ENCODE measurements around the gene NBAS. TPM values are rescaled to one million over a fixed set of nuclear protein-coding genes. Genes with fewer than 3 reads are reported as not detected.
A peak's percentile ranks its signal among the peaks of the same experiment; 100 is the strongest.

The NBAS gene
- total and polyA plus RNA-seq, 2 of the 4 experiments (the other 2 are of a cell fraction): 22.3 to 105 TPM

DNA sequence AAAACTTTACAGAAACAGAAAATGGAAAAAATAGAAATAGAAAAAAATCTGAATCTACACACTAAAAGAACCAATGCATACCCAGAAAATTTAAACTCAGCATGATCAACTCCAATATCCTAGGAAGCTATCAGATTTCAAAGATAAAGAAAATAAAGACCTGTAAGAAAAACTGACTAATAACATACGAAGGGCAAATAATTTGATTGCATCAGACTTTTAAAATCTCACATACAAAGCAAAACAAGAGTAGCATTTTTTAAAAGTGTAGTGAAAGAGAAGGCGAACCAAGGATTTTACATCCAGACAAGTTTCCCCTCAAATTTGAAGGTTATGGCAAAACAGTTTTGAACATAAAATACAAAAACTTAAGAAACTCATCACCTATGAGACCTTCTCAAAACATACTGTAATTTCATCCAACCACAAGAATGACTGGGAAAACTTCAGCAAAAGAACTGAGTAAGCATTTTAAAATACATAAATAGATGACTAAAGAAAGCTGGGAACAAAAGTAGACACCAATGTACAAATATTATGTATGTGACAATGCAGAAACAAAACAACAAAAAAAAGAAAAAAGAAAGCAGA, 54.8 kb downstream of the NBAS start:
- Histone ChIP-seq H3K4me1 (ENCODE audit: control insufficient read depth, insufficient read depth, low read length) (peaks cover 3% of the 10 kb centered on the region; the same call in 1 of the 2 replicates), H3K36me3 (ENCODE audit: control insufficient read depth, insufficient read depth, low read length) (peaks cover 13% of the 10 kb centered on the region), H3K14ac (replicated peaks; ENCODE audit: low read depth, low read length) (no peak overlapping the region), H3K27ac (ENCODE audit: insufficient read depth, low read length) (no peak overlapping the region), H4K8ac (ENCODE audit: low read depth in 2 of 2, low read length in 2 of 2) (no peak overlapping the region), H4K91ac (ENCODE audit: insufficient read depth, low read depth, low read length) (no peak overlapping the region), H3K27me3 (ENCODE audit: control insufficient read depth, insufficient read depth, low read length) (no peaks in the 10 kb centered on the region), H2AK9ac (replicated peaks; ENCODE audit: low read depth, low read length, poor library complexity) (no peak overlapping the region), H3K4me2 (ENCODE audit: low read depth, low read length) (no peak overlapping the region), H3K9ac (ENCODE audit: low read depth, low read length) (no peak overlapping the region), H2AK5ac (ENCODE audit: low read depth, low read length) (no peak overlapping the region), H3K56ac (ENCODE audit: extremely low read depth, insufficient read depth, low read length) (no peak overlapping the region), H4K20me1 (ENCODE audit: insufficient read depth, low read length) (no peaks in the 10 kb centered on the region), H3K9me1 (ENCODE audit: insufficient read depth, low read length) (no peaks in the 10 kb centered on the region), H3K23ac (ENCODE audit: low read depth, low read length) (no peak overlapping the region), H2BK5ac (ENCODE audit: low read depth, low read length, poor library complexity, severe bottlenecking) (no peak overlapping the region), H2BK120ac (ENCODE audit: low read depth, low read length) (no peak overlapping the region), H2BK15ac (ENCODE audit: low read depth, low read length) (no peak overlapping the region), H2BK20ac (ENCODE audit: low read depth, low read length) (no peak overlapping the region), H3K4me3 (ENCODE audit: insufficient read depth, low read depth, low read length) (no peak overlapping the region), H2AFZ (replicated peaks; ENCODE audit: low read length, poor library complexity) (no peak overlapping the region), H3K4ac (ENCODE audit: low read depth, low read length) (no peak overlapping the region), H3K79me1 (ENCODE audit: low read depth in 1 of 2, low read length in 2 of 2) (peaks cover 8% of the 10 kb centered on the region in 2 experiments; a peak in 3 of 4 replicates), H3K18ac (ENCODE audit: low read depth, low read length) (no peak overlapping the region), H4K5ac (ENCODE audit: low read depth, low read length) (no peak overlapping the region), H3K9me3 (ENCODE audit: control insufficient read depth, insufficient read depth, low read length) (no peaks in the 10 kb centered on the region)
- TF ChIP-seq, protein P1, sequence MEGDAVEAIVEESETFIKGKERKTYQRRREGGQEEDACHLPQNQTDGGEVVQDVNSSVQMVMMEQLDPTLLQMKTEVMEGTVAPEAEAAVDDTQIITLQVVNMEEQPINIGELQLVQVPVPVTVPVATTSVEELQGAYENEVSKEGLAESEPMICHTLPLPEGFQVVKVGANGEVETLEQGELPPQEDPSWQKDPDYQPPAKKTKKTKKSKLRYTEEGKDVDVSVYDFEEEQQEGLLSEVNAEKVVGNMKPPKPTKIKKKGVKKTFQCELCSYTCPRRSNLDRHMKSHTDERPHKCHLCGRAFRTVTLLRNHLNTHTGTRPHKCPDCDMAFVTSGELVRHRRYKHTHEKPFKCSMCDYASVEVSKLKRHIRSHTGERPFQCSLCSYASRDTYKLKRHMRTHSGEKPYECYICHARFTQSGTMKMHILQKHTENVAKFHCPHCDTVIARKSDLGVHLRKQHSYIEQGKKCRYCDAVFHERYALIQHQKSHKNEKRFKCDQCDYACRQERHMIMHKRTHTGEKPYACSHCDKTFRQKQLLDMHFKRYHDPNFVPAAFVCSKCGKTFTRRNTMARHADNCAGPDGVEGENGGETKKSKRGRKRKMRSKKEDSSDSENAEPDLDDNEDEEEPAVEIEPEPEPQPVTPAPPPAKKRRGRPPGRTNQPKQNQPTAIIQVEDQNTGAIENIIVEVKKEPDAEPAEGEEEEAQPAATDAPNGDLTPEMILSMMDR (conservative IDR thresholded peaks at IDR 0.05; ENCODE audit: low read depth, low read length): no peak
- TF ChIP-seq, protein P2, sequence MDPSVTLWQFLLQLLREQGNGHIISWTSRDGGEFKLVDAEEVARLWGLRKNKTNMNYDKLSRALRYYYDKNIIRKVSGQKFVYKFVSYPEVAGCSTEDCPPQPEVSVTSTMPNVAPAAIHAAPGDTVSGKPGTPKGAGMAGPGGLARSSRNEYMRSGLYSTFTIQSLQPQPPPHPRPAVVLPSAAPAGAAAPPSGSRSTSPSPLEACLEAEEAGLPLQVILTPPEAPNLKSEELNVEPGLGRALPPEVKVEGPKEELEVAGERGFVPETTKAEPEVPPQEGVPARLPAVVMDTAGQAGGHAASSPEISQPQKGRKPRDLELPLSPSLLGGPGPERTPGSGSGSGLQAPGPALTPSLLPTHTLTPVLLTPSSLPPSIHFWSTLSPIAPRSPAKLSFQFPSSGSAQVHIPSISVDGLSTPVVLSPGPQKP (IDR thresholded peaks at IDR 0.05; ENCODE audit: borderline replicate concordance, low read depth, low read length): no peak
- TF ChIP-seq RFX5 (IDR thresholded peaks at IDR 0.05; ENCODE audit: low read depth, low read length) (no peak), BHLHE40 (IDR thresholded peaks at IDR 0.05; ENCODE audit: low read depth, low read length) (no peak), SMC3 (IDR thresholded peaks at IDR 0.05; ENCODE audit: low read depth, low read length) (no peak), FOS (IDR thresholded peaks at IDR 0.05; ENCODE audit: low read depth, low read length) (no peak), MAZ (IDR thresholded peaks at IDR 0.05; ENCODE audit: borderline replicate concordance, low read depth, low read length) (no peak), RAD21 (IDR thresholded peaks at IDR 0.05; ENCODE audit: low read length) (no peak), RCOR1 (IDR thresholded peaks at IDR 0.05; ENCODE audit: insufficient replicate concordance, low read length) (no peak), MAFK (IDR thresholded peaks at IDR 0.05; ENCODE audit: low read depth, low read length) (peak; percentile 93), CHD1 (IDR thresholded peaks at IDR 0.05; ENCODE audit: low read depth, low read length) (no peak), NFE2L2 (IDR thresholded peaks at IDR 0.05; ENCODE audit: low read depth, low read length) (no peak), MXI1 (IDR thresholded peaks at IDR 0.05; ENCODE audit: borderline replicate concordance, low read depth, low read length) (no peak), CEBPB (IDR thresholded peaks at IDR 0.05; ENCODE audit: low read depth, low read length) (peak; percentile 70)
- TF ChIP-seq, protein P3, sequence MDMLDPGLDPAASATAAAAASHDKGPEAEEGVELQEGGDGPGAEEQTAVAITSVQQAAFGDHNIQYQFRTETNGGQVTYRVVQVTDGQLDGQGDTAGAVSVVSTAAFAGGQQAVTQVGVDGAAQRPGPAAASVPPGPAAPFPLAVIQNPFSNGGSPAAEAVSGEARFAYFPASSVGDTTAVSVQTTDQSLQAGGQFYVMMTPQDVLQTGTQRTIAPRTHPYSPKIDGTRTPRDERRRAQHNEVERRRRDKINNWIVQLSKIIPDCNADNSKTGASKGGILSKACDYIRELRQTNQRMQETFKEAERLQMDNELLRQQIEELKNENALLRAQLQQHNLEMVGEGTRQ (IDR thresholded peaks at IDR 0.05; ENCODE audit: low read depth, low read length): no peak
- in situ Hi-C loops (cut with MboI; ENCODE audit: low sequenced_read_pairs): no loop called here
- WGBS, 2 experiments (ENCODE audit: extremely low coverage in 2 of 2, insufficient read length in 1 of 2): no CpG with 5 or more reads among the region's 2 CpGs
- BruUV-seq (replicated peaks): no TSS peak
- DNase-seq (peak; percentile 50), ATAC-seq (ENCODE audit: low read depth) (peak; percentile 32)
- intact Hi-C loops (cut with micrococcal nuclease): no loop called here
- dilution Hi-C loops (cut with HindIII; ENCODE audit: low sequenced_read_pairs, unreplicated experiment): no loop called here
- ChIA-PET POLR2A (ENCODE audit: unreplicated experiment) (no interaction called here), CTCF (interaction anchor here (0.5 to 0.8 kb wide), 2 partner anchors 69 to 1141 kb away, joined by 3 read pairs; no protein-coding TSS in a partner anchor)

Data from IMR-90 (cell line).